IMR-90 (cell line): ENCODE measurements around the gene LTBP1. TPM values are rescaled to one million over a fixed set of nuclear protein-coding genes. Genes with fewer than 3 reads are reported as not detected.

Source experiments
- ATAC-seq: fragments of 200-7000 bp; cut with Tn5 transposase; 2 replicates; pipeline ENCODE4 v1.9.1; 2020; ENCODE audit warnings: low read depth, mild to moderate bottlenecking, moderate library complexity
- BruUV-seq: library from RNA; stranded (reverse); fragments of 400-500 nt; replicated peaks from 2 replicates; lab custom pipeline; 2021; lab: Mats Ljungman, UMichigan
- CTCF ChIA-PET: fragments of 300-600 bp; formaldehyde crosslinking; extraction: SDS; loops from one replicate; lab custom pipeline; 2021; ENCODE audit warnings: antibody characterized with exemption; lab: Yijun Ruan, JAX
- POLR2A ChIA-PET: fragments of 300-600 bp; sonication (Branson Sonifier 250); formaldehyde crosslinking; loops from one replicate; lab custom pipeline; 2022; ENCODE audit warnings: antibody characterized with exemption; ENCODE audit not compliant: unreplicated experiment; lab: Charles Lee
- DNase-seq: peaks from one replicate; pipeline ENCODE4 v3.0.0; 2013
- H2AFZ ChIP-seq: replicated peaks from 2 replicates; pipeline ENCODE3; 2013; ENCODE audit warnings: low read length, mild to moderate bottlenecking; ENCODE audit not compliant: poor library complexity
- H2AK5ac ChIP-seq: 2 replicates; pipeline ENCODE4 v1.6.1; 2013; ENCODE audit warnings: low read depth, low read length, inconsistent platforms
- H2AK9ac ChIP-seq: replicated peaks from 2 replicates; pipeline ENCODE3; 2013; ENCODE audit warnings: mild to moderate bottlenecking, low read depth, low read length, moderate library complexity; ENCODE audit not compliant: poor library complexity
- H2BK120ac ChIP-seq: 2 replicates; pipeline ENCODE4 v1.6.1; 2013; ENCODE audit warnings: low read depth, low read length, inconsistent platforms
- H2BK15ac ChIP-seq: 3 replicates; pipeline ENCODE4 v1.6.1; 2013; ENCODE audit warnings: low read depth, low read length, inconsistent platforms
- H2BK20ac ChIP-seq: 2 replicates; pipeline ENCODE4 v1.6.1; 2013; ENCODE audit warnings: low read depth, mild to moderate bottlenecking, inconsistent platforms, low read length, moderate library complexity
- H2BK5ac ChIP-seq: 2 replicates; pipeline ENCODE4 v1.6.1; 2013; ENCODE audit warnings: mild to moderate bottlenecking, low read depth, low read length, inconsistent platforms; ENCODE audit not compliant: poor library complexity, severe bottlenecking
- H3K14ac ChIP-seq: replicated peaks from 2 replicates; pipeline ENCODE4 v1.6.1; 2013; ENCODE audit warnings: low read depth, low read length, inconsistent platforms
- H3K18ac ChIP-seq: 2 replicates; pipeline ENCODE4 v1.6.1; 2013; ENCODE audit warnings: low read depth, low read length, control low read depth
- H3K23ac ChIP-seq: 2 replicates; pipeline ENCODE4 v1.6.1; 2013; ENCODE audit warnings: low read depth, low read length, inconsistent platforms
- H3K27ac ChIP-seq: 2 replicates; pipeline ENCODE4 v1.5.1; 2013; ENCODE audit warnings: mild to moderate bottlenecking, control low read depth, low read length; ENCODE audit not compliant: insufficient read depth
- H3K27me3 ChIP-seq: 2 replicates; pipeline ENCODE4 v1.6.1; 2013; ENCODE audit warnings: low read length; ENCODE audit not compliant: control insufficient read depth, insufficient read depth
- H3K36me3 ChIP-seq: 2 replicates; pipeline ENCODE4 v1.6.1; 2013; ENCODE audit warnings: low read length, mixed read lengths; ENCODE audit not compliant: control insufficient read depth, insufficient read depth
- H3K4ac ChIP-seq: 2 replicates; pipeline ENCODE4 v1.6.1; 2013; ENCODE audit warnings: low read depth, low read length, inconsistent platforms
- H3K4me1 ChIP-seq: 2 replicates; pipeline ENCODE4 v1.6.1; 2013; ENCODE audit warnings: low read length, mixed read lengths; ENCODE audit not compliant: control insufficient read depth, insufficient read depth
- H3K4me2 ChIP-seq: 2 replicates; pipeline ENCODE4 v1.6.1; 2013; ENCODE audit warnings: low read depth, mild to moderate bottlenecking, control low read depth, low read length, moderate library complexity
- H3K4me3 ChIP-seq: 2 replicates; pipeline ENCODE4 v1.5.1; 2013; ENCODE audit warnings: low read depth, mild to moderate bottlenecking, control low read depth, low read length, moderate library complexity; ENCODE audit not compliant: insufficient read depth
- H3K56ac ChIP-seq: 2 replicates; pipeline ENCODE4 v1.6.1; 2013; ENCODE audit warnings: low read length, inconsistent platforms; ENCODE audit not compliant: insufficient read depth; ENCODE audit errors: extremely low read depth
- H3K79me1 ChIP-seq, 2 experiments: 2 replicates each; pipeline ENCODE4 v1.6.1; 2013; ENCODE audit warnings: low read length in 2 of 2, inconsistent platforms in 1 of 2, low read depth in 1 of 2
- H3K9ac ChIP-seq: 2 replicates; pipeline ENCODE4 v1.6.1; 2013; ENCODE audit warnings: low read depth, low read length, control low read depth
- H3K9me1 ChIP-seq: 2 replicates; pipeline ENCODE4 v1.6.1; 2013; ENCODE audit warnings: low read length, inconsistent platforms; ENCODE audit not compliant: insufficient read depth
- H3K9me3 ChIP-seq: 2 replicates; pipeline ENCODE4 v1.6.1; 2013; ENCODE audit warnings: low read length; ENCODE audit not compliant: control insufficient read depth, insufficient read depth
- H4K20me1 ChIP-seq: 2 replicates; pipeline ENCODE4 v1.6.1; 2013; ENCODE audit warnings: low read length, inconsistent platforms; ENCODE audit not compliant: insufficient read depth
- H4K5ac ChIP-seq: 2 replicates; pipeline ENCODE4 v1.6.1; 2013; ENCODE audit warnings: mild to moderate bottlenecking, low read depth, low read length, control low read depth
- H4K8ac ChIP-seq, 2 experiments: 2 replicates each; pipeline ENCODE4 v1.6.1; 2013; ENCODE audit warnings: low read depth in 2 of 2, low read length in 2 of 2, control low read depth in 1 of 2, inconsistent platforms in 1 of 2
- H4K91ac ChIP-seq: 2 replicates; pipeline ENCODE4 v1.6.1; 2013; ENCODE audit warnings: low read depth, low read length, inconsistent platforms; ENCODE audit not compliant: insufficient read depth
- BHLHE40 ChIP-seq: fragments of 150-350 bp; IDR thresholded peaks from 2 replicates; pipeline ENCODE4 v1.6.1; 2016; ENCODE audit warnings: mild to moderate bottlenecking, low read depth, low read length
- CEBPB ChIP-seq: IDR thresholded peaks from 2 replicates; pipeline ENCODE4 v1.6.1; 2012; ENCODE audit warnings: low read depth, low read length, improper control_type of control experiment
- CHD1 ChIP-seq: IDR thresholded peaks from 2 replicates; pipeline ENCODE4 v1.6.1; 2012; ENCODE audit warnings: low read depth, low read length, improper control_type of control experiment
- FOS ChIP-seq: fragments of 150-350 bp; IDR thresholded peaks from 2 replicates; pipeline ENCODE4 v1.6.1; 2016; ENCODE audit warnings: low read depth, low read length
- MAFK ChIP-seq: IDR thresholded peaks from 2 replicates; pipeline ENCODE4 v1.6.1; 2012; ENCODE audit warnings: low read depth, low read length, improper control_type of control experiment
- MAZ ChIP-seq: IDR thresholded peaks from 2 replicates; pipeline ENCODE4 v1.6.1; 2012; ENCODE audit warnings: low read depth, mild to moderate bottlenecking, low read length, improper control_type of control experiment, moderate library complexity, borderline replicate concordance
- MXI1 ChIP-seq: IDR thresholded peaks from 2 replicates; pipeline ENCODE4 v1.6.1; 2012; ENCODE audit warnings: low read depth, mild to moderate bottlenecking, low read length, moderate library complexity, borderline replicate concordance
- NFE2L2 ChIP-seq: fragments of 150-350 bp; IDR thresholded peaks from 2 replicates; pipeline ENCODE4 v1.6.1; 2016; ENCODE audit warnings: low read depth, mild to moderate bottlenecking, low read length
- POLR2A ChIP-seq: IDR thresholded peaks from 2 replicates; pipeline ENCODE4 v1.6.1; 2012; ENCODE audit warnings: mild to moderate bottlenecking, low read depth, low read length
- RAD21 ChIP-seq: IDR thresholded peaks from 2 replicates; pipeline ENCODE4 v1.6.1; 2012; ENCODE audit warnings: low read length, improper control_type of control experiment
- RCOR1 ChIP-seq: IDR thresholded peaks from 2 replicates; pipeline ENCODE4 v1.6.1; 2012; ENCODE audit warnings: mild to moderate bottlenecking, low read length, improper control_type of control experiment; ENCODE audit not compliant: insufficient replicate concordance
- RFX5 ChIP-seq: IDR thresholded peaks from 2 replicates; pipeline ENCODE4 v1.8.0; 2012; ENCODE audit warnings: low read depth, mild to moderate bottlenecking, low read length, moderate library complexity
- SMC3 ChIP-seq: fragments of 150-350 bp; IDR thresholded peaks from 2 replicates; pipeline ENCODE4 v1.6.1; 2016; ENCODE audit warnings: low read depth, mild to moderate bottlenecking, antibody characterized with exemption, low read length, moderate library complexity
- WGBS, 2 experiments: methylation state at CpG; one replicate each; pipeline versions ENCODE4 v1.1.5 to v1.1.7; 2013; ENCODE audit warnings: missing lambda C conversion rate in 2 of 2; ENCODE audit not compliant: insufficient read length in 1 of 2; ENCODE audit errors: extremely low coverage in 2 of 2; 5-methylcytosine and 5-hydroxymethylcytosine counted together
- dilution Hi-C: fragments of 300-500 bp; cut with HindIII; formaldehyde crosslinking; loops from one replicate; pipeline ENCODE4 v1.14.3; 2018; ENCODE audit warnings: low sequenced_read_pairs; ENCODE audit not compliant: unreplicated experiment
- in situ Hi-C: fragments of 300-500 bp; cut with MboI; formaldehyde crosslinking; loops from 3 replicates; pipeline ENCODE4 v1.14.3; 2019; ENCODE audit warnings: low sequenced_read_pairs, inconsistent platforms, mixed read lengths
- intact Hi-C: fragments of 100-400 bp; cut with micrococcal nuclease; formaldehyde crosslinking; loops from 2 replicates; pipeline ENCODE4 v1.10.0; 2022
- polyA plus RNA-seq, 3 experiments: library from polyadenylated mRNA; depleted of rRNA; stranded (reverse); fragments of >200 nt; gene quantifications; 2 replicates each; pipeline ENCODE4 v1.2.3, GENCODE V29; 2012; ENCODE audit warnings: low replicate concordance in 1 of 3
- total RNA-seq: library from RNA; depleted of rRNA; stranded (reverse); fragments of >200 nt; gene quantifications from 2 replicates; pipeline ENCODE4 v1.2.3, GENCODE V29; 2012
- TF ChIP-seq, protein P1 (sequence below): conservative IDR thresholded peaks from 2 replicates; pipeline ENCODE4 v1.5.1; 2012; ENCODE audit warnings: mild to moderate bottlenecking, low read depth, low read length, improper control_type of control experiment
- TF ChIP-seq, protein P2 (sequence below): fragments of 150-350 bp; IDR thresholded peaks from 2 replicates; pipeline ENCODE4 v1.6.1; 2016; ENCODE audit warnings: low read depth, mild to moderate bottlenecking, low read length, moderate library complexity, borderline replicate concordance
- TF ChIP-seq, protein P3 (sequence below): fragments of 150-350 bp; IDR thresholded peaks from 2 replicates; pipeline ENCODE4 v1.6.1; 2017; ENCODE audit warnings: mild to moderate bottlenecking, antibody characterized with exemption, low read length, low read depth

The LTBP1 gene
- total and polyA plus RNA-seq, 2 of the 4 experiments (the other 2 are of a cell fraction), result 235 to 326 TPM

DNA sequence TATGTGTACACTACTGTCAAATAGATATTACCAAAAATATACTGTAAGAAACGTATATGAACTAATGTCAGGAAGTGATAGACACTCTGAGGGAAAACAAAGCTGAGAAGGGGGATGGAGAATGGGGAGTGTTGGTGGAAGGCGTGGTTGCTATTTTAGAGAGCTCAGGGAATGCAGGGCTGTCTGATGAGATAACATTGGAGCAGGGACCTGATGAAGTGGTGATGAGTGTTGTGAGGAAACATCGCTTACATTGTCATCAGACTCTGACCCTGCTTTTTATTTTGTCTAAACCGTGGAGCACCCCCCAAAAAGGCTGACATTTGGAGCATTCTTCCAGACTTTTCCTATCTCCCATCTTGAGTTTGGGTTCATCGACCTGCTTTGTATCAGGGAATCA is 194.7 kb downstream of the LTBP1 start:
- Histone ChIP-seq H3K18ac (no peak overlapping the region), H3K79me1 (peaks cover 23 to 71% of the 10 kb centered on the region in 2 experiments), H2AK9ac (no peak overlapping the region), H2BK5ac (no peak overlapping the region), H3K23ac (peak overlapping the region; percentile 4; the same call in 1 of the 2 replicates), H3K27ac (no peak overlapping the region), H3K9ac (no peak overlapping the region), H3K4ac (0 out of 2 replicates have a peak overlapping the region, but pooled peaks have one; percentile 11), H2BK120ac (no peak overlapping the region), H4K91ac (no peak overlapping the region), H3K9me3 (no peaks in the 10 kb centered on the region), H3K9me1 (peaks cover 19% of the 10 kb centered on the region), H3K36me3 (peaks cover 26% of the 10 kb centered on the region), H4K5ac (peak overlapping the region; percentile 9; the same call in 1 of the 2 replicates), H3K4me3 (no peak overlapping the region), H4K20me1 (peaks cover 24% of the 10 kb centered on the region), H3K14ac (no peak overlapping the region), H2BK20ac (no peak overlapping the region), H2AFZ (no peak overlapping the region), H3K56ac (no peak overlapping the region), H3K4me2 (no peak overlapping the region), H2AK5ac (no peak overlapping the region), H3K27me3 (no peaks in the 10 kb centered on the region), H2BK15ac (no peak overlapping the region), H4K8ac (peak overlapping the region in 1 of 2 experiments; percentile 26; a peak in 1 of 4 replicates), H3K4me1 (peaks cover 33% of the 10 kb centered on the region)
- DNase-seq (no peak), ATAC-seq (no peak)
- dilution Hi-C loops (no loop called here), intact Hi-C loops (no loop called here), in situ Hi-C loops (no loop called here)
- CTCF ChIA-PET, result no interaction called here
- TF ChIP-seq POLR2A (no peak), FOS (no peak), SMC3 (no peak), MAZ (no peak), RAD21 (no peak), RCOR1 (no peak), MAFK (no peak), MXI1 (no peak), BHLHE40 (no peak), RFX5 (no peak), CEBPB (no peak), NFE2L2 (no peak), CHD1 (no peak)
- TF ChIP-seq, protein P1, sequence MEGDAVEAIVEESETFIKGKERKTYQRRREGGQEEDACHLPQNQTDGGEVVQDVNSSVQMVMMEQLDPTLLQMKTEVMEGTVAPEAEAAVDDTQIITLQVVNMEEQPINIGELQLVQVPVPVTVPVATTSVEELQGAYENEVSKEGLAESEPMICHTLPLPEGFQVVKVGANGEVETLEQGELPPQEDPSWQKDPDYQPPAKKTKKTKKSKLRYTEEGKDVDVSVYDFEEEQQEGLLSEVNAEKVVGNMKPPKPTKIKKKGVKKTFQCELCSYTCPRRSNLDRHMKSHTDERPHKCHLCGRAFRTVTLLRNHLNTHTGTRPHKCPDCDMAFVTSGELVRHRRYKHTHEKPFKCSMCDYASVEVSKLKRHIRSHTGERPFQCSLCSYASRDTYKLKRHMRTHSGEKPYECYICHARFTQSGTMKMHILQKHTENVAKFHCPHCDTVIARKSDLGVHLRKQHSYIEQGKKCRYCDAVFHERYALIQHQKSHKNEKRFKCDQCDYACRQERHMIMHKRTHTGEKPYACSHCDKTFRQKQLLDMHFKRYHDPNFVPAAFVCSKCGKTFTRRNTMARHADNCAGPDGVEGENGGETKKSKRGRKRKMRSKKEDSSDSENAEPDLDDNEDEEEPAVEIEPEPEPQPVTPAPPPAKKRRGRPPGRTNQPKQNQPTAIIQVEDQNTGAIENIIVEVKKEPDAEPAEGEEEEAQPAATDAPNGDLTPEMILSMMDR, result no peak
- TF ChIP-seq, protein P2, sequence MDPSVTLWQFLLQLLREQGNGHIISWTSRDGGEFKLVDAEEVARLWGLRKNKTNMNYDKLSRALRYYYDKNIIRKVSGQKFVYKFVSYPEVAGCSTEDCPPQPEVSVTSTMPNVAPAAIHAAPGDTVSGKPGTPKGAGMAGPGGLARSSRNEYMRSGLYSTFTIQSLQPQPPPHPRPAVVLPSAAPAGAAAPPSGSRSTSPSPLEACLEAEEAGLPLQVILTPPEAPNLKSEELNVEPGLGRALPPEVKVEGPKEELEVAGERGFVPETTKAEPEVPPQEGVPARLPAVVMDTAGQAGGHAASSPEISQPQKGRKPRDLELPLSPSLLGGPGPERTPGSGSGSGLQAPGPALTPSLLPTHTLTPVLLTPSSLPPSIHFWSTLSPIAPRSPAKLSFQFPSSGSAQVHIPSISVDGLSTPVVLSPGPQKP, result no peak
- TF ChIP-seq, protein P3, sequence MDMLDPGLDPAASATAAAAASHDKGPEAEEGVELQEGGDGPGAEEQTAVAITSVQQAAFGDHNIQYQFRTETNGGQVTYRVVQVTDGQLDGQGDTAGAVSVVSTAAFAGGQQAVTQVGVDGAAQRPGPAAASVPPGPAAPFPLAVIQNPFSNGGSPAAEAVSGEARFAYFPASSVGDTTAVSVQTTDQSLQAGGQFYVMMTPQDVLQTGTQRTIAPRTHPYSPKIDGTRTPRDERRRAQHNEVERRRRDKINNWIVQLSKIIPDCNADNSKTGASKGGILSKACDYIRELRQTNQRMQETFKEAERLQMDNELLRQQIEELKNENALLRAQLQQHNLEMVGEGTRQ, result no peak
- WGBS, 2 experiments, result 80% methylated on average over 2 of the region's 5 CpGs; no CpG with 5 or more reads in 1 of the 2 experiments
- no TSS peak for BruUV-seq
- POLR2A ChIA-PET, result no interaction called here
